HL-60 (cell line): ENCODE measurements around the gene GH2.

Experiments
- POLR2AphosphoS5 ChIP-seq: IDR thresholded peaks from 2 replicates; pipeline ENCODE4 v1.6.1; 2012; ENCODE audit warnings: low read depth
- TF ChIP-seq, protein P1 (sequence below): IDR thresholded peaks from one replicate; pipeline ENCODE4 v1.5.1; 2011; ENCODE audit warnings: low read length, control low read depth, inconsistent platforms; ENCODE audit not compliant: insufficient read depth

DNA sequence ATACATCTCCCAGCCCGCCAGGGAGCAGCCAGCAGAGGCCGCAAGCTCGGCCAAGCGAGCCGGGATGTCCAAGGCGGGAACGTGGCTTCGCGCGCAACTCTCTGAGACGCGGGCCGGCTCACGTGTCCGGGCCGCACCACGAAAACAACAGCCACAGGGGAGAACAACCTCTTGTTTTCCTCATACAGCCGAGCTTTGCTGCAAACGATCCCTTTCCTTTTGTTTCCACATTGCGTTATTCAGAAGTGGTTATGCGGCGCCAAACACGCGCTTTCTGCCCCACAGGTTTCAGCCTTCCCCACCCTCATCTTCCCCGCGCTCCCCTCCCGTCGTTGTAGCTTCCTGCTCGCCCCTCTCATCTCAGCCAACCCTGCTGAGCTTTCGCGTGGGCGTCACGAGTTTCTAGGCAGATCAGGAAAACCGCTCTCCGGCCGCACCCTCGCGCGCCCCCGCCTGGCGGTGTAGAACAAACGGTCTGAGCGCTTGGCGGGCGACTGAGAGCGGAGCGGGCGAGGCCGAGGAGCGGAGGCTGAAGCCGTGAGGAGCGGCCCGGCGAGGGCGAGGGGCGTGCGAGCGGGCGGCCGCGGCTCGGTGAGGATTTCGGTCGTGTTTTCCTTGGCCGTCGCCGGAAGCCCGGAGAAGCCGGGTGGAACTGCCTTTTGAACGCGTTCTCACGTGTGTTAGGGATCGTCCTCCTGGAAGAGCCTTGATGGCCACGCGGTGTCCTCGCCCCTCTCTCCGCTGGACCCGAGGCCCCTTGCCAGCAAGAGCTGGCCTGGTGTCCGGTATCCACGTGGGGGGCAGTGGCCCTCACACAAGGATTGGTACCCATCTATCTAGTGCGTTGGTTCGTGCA is 32.7 kb downstream of the GH2 start:
- TF ChIP-seq, protein P1, sequence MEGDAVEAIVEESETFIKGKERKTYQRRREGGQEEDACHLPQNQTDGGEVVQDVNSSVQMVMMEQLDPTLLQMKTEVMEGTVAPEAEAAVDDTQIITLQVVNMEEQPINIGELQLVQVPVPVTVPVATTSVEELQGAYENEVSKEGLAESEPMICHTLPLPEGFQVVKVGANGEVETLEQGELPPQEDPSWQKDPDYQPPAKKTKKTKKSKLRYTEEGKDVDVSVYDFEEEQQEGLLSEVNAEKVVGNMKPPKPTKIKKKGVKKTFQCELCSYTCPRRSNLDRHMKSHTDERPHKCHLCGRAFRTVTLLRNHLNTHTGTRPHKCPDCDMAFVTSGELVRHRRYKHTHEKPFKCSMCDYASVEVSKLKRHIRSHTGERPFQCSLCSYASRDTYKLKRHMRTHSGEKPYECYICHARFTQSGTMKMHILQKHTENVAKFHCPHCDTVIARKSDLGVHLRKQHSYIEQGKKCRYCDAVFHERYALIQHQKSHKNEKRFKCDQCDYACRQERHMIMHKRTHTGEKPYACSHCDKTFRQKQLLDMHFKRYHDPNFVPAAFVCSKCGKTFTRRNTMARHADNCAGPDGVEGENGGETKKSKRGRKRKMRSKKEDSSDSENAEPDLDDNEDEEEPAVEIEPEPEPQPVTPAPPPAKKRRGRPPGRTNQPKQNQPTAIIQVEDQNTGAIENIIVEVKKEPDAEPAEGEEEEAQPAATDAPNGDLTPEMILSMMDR: peak; percentile 42
- TF ChIP-seq POLR2AphosphoS5: peak; percentile 67
